Heart left ventricle (tissue), 16 donors: ENCODE measurements around the gene SLC22A12. TPM values are rescaled to one million over a fixed set of nuclear protein-coding genes. Genes with fewer than 3 reads are reported as not detected.

Experiments
- ATAC-seq, 4 donors: fragments of 200-7000 bp; cut with Tn5 transposase; one replicate each; pipeline ENCODE4 v1.9.1; 2020 to 2022; ENCODE audit warnings: moderate library complexity in 4 of 4, mild to moderate bottlenecking in 3 of 4, moderate number of reproducible peaks in 1 of 4
- DNase-seq, 5 donors: peaks; one replicate each; pipeline ENCODE4 v3.0.0-alpha.2; 2020
- H3K27ac ChIP-seq, 12 donors: fragments of 200-600 bp; sonication (generic) in 4 of 12; one replicate each; pipeline versions ENCODE4 v1.5.0 to v1.8.0; 2016 to 2022; ENCODE audit warnings: mild to moderate bottlenecking in 2 of 12
- H3K27me3 ChIP-seq, 9 donors: fragments of 200-600 bp; sonication (generic) in 2 of 9; one replicate each; pipeline versions ENCODE4 v1.5.1 to v1.8.0; 2016 to 2022; ENCODE audit warnings: mild to moderate bottlenecking in 3 of 9
- H3K36me3 ChIP-seq, 9 donors: fragments of 200-600 bp; sonication (generic) in 2 of 9; one replicate each; pipeline versions ENCODE4 v1.5.0 to v1.8.0; 2018 to 2022; ENCODE audit warnings: mild to moderate bottlenecking in 2 of 9
- H3K4me1 ChIP-seq, 12 donors: fragments of 200-600 bp; sonication (generic) in 4 of 12; one replicate each; pipeline versions ENCODE4 v1.5.0 to v1.8.0; 2016 to 2022; ENCODE audit warnings: mild to moderate bottlenecking in 3 of 12
- H3K4me3 ChIP-seq, 12 donors: fragments of 200-600 bp; sonication (generic) in 4 of 12; one replicate each; pipeline versions ENCODE4 v1.5.0 to v1.8.0; 2017 to 2022; ENCODE audit warnings: mild to moderate bottlenecking in 9 of 12, moderate library complexity in 4 of 12
- H3K9me3 ChIP-seq, 12 donors: fragments of 200-600 bp; sonication (generic) in 4 of 12; one replicate each; pipeline versions ENCODE4 v1.5.0 to v1.8.0; 2016 to 2022; ENCODE audit warnings: mild to moderate bottlenecking in 1 of 12
- POLR2A ChIP-seq, 2 donors: fragments of 450-650 bp; IDR thresholded peaks; one replicate each; pipeline ENCODE4 v1.6.1; 2017; ENCODE audit warnings: antibody characterized with exemption in 2 of 2, mild to moderate bottlenecking in 2 of 2, moderate library complexity in 2 of 2
- WGBS, 4 donors: extraction: QIAGEN DNeasy Blood & Tissue Kit in 2 of 4; methylation state at CpG; one replicate each; pipeline versions ENCODE4 v1.1.5 to v1.1.7; 2013 to 2018; 5-methylcytosine and 5-hydroxymethylcytosine counted together
- intact Hi-C, 10 donors: fragments of 100-400 bp; cut with DNase I; formaldehyde crosslinking; loops; one replicate each; pipeline versions ENCODE4 v1.11.1 to v1.14.2; 2022
- polyA plus RNA-seq, 2 donors: library from polyadenylated mRNA; stranded (reverse); fragments of 200-250 nt; gene quantifications; one replicate each; pipeline ENCODE4 v1.2.3, GENCODE V29; 2013
- total RNA-seq, 9 donors: library from RNA; depleted of rRNA in 2 of 9; stranded (reverse); fragments of >200 nt in 2 of 9; fragmentation: NEBNext Ultra II Directional in 3 of 9; extraction: Animal tissue kit (Norgen Biotek cat#: 25700) in 3 of 9; gene quantifications; one replicate each; pipeline versions ENCODE4 v1.1.0 to v1.2.4, GENCODE V29; 2016 to 2023
- TF ChIP-seq, protein P1 (sequence below), 12 donors: fragments of 200-600 bp; sonication (generic) in 4 of 12; IDR thresholded peaks; one replicate each; pipeline versions ENCODE4 v1.5.0 to v1.8.0; 2018 to 2022; ENCODE audit warnings: antibody characterized with exemption in 12 of 12, mild to moderate bottlenecking in 5 of 12
- donor health status: ischemic (EF 13 %, LVEDD 7.1; RV severe dilation, severe dysfunction).
- donor health status: healthy with polysubstance abuse.
- donor health status: DM: no; HTN: yes; CAD: no.
- donor health status: DM: no; HTN: no; CAD: no.
- donor health status: ischemic (EF 25% LVEDD 6.9; RV normal size, moderate dysfunction).
- donor health status: ischemic (EF 25% LVEDD 5.7; RV mildly dilated, moderate dysfunction).
- donor health status: healthy.
- donor health status: DM: yes; HTN: yes; CAD: no.
- donor health status: ischemic (EF 35%, LVEDD 5.7; RV mildly dilated, moderate dysfunction).
- donor health status: nonischemic (EF 11% LVEDD 7.7; RV severe dilation, severe dysfunction).
- donor health status: DM: yes; HTN: yes; CAD: no.
- donor health status: PGD.
- donor health status: ischemic (EF 29% LVEDD 5.4; RV normal size, mild dysfunction).
- donor health status: nonischemic (EF 23%, LVEDD 6.1; RV moderate dilation, normal function).

SLC22A12 gene
- total and polyA plus RNA-seq, 11 donors = not detected

GRCh38 chr11:64641596-64642417 lies 50.8 kb downstream of the SLC22A12 start:
- H3K36me3 ChIP-seq = no peaks in the 10 kb centered on the region
- peaks cover 0 to 25% (median 0%) of the 10 kb centered on the region in 12 donors for H3K4me1 ChIP-seq
- H3K27ac ChIP-seq = peak overlapping the region in 1 of 12 donors; percentile 70
- 40 to 51% (median 46%) methylated on average over 11 of the region's 11 CpGs for WGBS, 4 donors
- TF ChIP-seq POLR2A (IDR thresholded peaks at IDR 0.05) = no peak
- TF ChIP-seq, protein P1, sequence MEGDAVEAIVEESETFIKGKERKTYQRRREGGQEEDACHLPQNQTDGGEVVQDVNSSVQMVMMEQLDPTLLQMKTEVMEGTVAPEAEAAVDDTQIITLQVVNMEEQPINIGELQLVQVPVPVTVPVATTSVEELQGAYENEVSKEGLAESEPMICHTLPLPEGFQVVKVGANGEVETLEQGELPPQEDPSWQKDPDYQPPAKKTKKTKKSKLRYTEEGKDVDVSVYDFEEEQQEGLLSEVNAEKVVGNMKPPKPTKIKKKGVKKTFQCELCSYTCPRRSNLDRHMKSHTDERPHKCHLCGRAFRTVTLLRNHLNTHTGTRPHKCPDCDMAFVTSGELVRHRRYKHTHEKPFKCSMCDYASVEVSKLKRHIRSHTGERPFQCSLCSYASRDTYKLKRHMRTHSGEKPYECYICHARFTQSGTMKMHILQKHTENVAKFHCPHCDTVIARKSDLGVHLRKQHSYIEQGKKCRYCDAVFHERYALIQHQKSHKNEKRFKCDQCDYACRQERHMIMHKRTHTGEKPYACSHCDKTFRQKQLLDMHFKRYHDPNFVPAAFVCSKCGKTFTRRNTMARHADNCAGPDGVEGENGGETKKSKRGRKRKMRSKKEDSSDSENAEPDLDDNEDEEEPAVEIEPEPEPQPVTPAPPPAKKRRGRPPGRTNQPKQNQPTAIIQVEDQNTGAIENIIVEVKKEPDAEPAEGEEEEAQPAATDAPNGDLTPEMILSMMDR (IDR thresholded peaks at IDR 0.05) = no peak
- intact Hi-C loops = no loop called here
- ATAC-seq (no peak), DNase-seq (no peak)
- H3K27me3 ChIP-seq = peaks cover 12 to 81% (median 32%) of the 10 kb centered on the region in 9 donors
- H3K9me3 ChIP-seq = no peaks in the 10 kb centered on the region
- H3K4me3 ChIP-seq = peak overlapping the region in 7 of 12 donors; percentile 18 to 52 (median 37)

GRCh38 chr11:64642418-64642735 lies 51.4 kb downstream of the SLC22A12 start:
- Histone ChIP-seq H3K4me1 (peaks cover 0 to 25% (median 0%) of the 10 kb centered on the region in 12 donors), H3K27me3 (peaks cover 12 to 76% (median 30%) of the 10 kb centered on the region in 9 donors), H3K4me3 (peak overlapping the region in 9 of 12 donors; percentile 10 to 52 (median 37)), H3K36me3 (no peaks in the 10 kb centered on the region), H3K9me3 (no peaks in the 10 kb centered on the region), H3K27ac (peak overlapping the region in 1 of 12 donors; percentile 70)
- TF ChIP-seq POLR2A (IDR thresholded peaks at IDR 0.05) = no peak
- TF ChIP-seq, protein P1 (IDR thresholded peaks at IDR 0.05) = no peak
- no peak for DNase-seq
- WGBS, 4 donors = 1 to 4% (median 3%) methylated on average over 14 to 30 of the region's 30 CpGs
- ATAC-seq = no peak
- intact Hi-C loops = no loop called here

DNA sequence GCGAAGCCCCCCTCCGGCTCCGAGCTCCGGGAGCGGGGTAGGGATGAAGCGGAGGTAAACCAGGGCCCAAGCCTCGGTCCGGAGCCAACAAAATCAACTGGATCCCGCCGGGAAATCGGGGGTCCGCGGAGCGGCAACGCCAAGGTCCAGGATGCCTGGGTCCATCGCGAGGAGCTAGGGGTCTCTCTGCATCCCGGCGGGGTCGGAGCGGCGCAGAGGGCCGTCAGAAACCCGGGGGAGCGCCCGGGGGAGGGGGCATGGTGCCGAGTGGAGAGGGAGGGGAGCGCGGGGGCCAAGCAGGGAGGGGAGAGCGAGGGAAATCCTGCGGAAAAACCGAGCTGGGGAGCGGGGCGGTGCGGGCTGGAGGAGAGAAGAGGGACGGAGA lies 51.8 kb downstream of the SLC22A12 start:
- Histone ChIP-seq H3K27ac (peak overlapping the region in 1 of 12 donors; percentile 70), H3K4me3 (peak overlapping the region in 10 of 12 donors; percentile 10 to 52 (median 40)), H3K36me3 (no peaks in the 10 kb centered on the region), H3K9me3 (no peaks in the 10 kb centered on the region), H3K27me3 (peaks cover 12 to 73% (median 30%) of the 10 kb centered on the region in 9 donors), H3K4me1 (peaks cover 0 to 22% (median 0%) of the 10 kb centered on the region in 12 donors)
- intact Hi-C loops = no loop called here
- WGBS, 4 donors = 1 to 2% (median 2%) methylated on average over 28 to 36 of the region's 36 CpGs
- ATAC-seq (no peak), DNase-seq (no peak)
- TF ChIP-seq POLR2A (IDR thresholded peaks at IDR 0.05) = no peak
- TF ChIP-seq, protein P1 (IDR thresholded peaks at IDR 0.05) = no peak

DNA sequence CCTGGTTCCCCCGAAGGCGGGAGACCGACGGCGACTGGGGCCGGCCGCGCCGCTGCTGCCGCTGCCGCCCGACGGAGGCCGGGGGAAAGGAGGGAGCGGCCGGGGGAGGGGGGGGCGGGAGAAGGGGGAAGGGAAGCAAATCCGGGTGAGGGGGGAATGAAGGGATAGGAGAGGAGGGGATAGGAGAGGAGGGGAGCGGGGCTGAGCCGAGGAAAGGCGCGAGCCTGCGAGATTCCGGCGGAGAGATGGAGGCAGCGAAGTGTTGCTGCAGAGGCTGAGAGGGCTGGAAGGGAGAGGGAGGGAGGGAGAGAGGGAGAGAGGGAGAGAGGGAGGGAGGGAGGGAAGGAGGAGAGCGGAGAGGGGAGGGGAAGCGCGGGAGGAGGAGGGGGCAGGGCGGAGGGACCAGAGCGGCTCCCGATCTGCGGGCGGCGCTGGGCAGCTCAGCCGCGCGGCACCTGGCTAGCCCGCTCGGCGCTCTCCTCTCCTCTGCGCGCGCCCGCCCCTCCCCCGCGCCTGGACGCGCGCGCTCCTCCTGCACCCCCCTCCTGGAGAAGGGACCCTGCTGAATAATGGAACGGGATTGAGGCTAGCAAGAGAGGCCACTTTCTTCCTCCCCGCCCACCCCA lies 52.3 kb downstream of the SLC22A12 start:
- no peak for DNase-seq
- peak overlapping the region in 10 of 12 donors; percentile 10 to 52 (median 40) for H3K4me3 ChIP-seq
- peaks cover 12 to 68% (median 30%) of the 10 kb centered on the region in 9 donors for H3K27me3 ChIP-seq

More for the DNA sequence above, 52.3 kb downstream of the SLC22A12 start:
- peak in 3 of 4 donors; percentile 10 to 41 (median 40) for ATAC-seq
- intact Hi-C loops = no loop called here
- Histone ChIP-seq H3K4me1 (peaks cover 0 to 18% (median 0%) of the 10 kb centered on the region in 12 donors), H3K36me3 (no peaks in the 10 kb centered on the region), H3K9me3 (no peaks in the 10 kb centered on the region), H3K27ac (peak overlapping the region in 1 of 12 donors; percentile 70)
- TF ChIP-seq, protein P1 (IDR thresholded peaks at IDR 0.05) = no peak
- TF ChIP-seq POLR2A (IDR thresholded peaks at IDR 0.05) = no peak
- 1 to 2% (median 2%) methylated on average over 35 to 50 of the region's 53 CpGs for WGBS, 4 donors
